NCI-H2107 (cell line): ENCODE results near the gene CRKL.
"Not testable (repeated sequence)": the region's sequence is repeated elsewhere in the genome, so short reads cannot be mapped to it uniquely, and the experiment has no call there.

Experiments used
- DNase-seq: peaks from one replicate; lab custom pipeline; 2025; lab: John Stamatoyannopoulos, UW

CRKL gene

DNA sequence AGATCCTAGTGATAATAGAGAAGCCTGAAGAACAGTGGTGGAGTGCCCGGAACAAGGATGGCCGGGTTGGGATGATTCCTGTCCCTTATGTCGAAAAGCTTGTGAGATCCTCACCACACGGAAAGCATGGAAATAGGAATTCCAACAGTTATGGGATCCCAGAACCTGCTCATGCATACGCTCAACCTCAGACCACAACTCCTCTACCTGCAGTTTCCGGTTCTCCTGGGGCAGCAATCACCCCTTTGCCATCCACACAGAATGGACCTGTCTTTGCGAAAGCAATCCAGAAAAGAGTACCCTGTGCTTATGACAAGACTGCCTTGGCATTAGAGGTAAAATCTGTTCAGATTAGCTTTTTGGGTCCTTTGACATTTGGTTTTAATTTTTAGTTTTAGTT lies 16.7 kb downstream of the CRKL start:
- DNase-seq = no peak

DNA sequence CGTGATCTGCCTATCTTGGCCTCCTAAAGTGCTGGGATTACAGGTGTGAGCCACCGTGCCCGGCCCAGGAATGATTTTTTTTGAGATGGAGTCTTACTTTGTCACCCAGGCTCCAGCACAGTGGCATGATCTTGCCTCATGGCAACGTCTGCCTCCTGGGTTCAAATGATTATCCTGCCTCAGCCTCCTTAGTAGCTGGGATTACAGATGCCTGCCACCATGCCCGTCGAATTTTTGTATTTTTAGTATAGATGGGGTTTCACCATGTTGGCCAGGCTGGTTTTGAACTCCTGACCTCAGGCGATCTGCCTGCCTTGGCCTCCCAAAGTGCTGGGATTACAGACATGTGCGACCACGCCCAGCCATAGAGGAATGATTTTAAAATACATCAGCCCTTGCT lies 17.8 kb downstream of the CRKL start:
- not testable (repeated sequence) for DNase-seq

DNA sequence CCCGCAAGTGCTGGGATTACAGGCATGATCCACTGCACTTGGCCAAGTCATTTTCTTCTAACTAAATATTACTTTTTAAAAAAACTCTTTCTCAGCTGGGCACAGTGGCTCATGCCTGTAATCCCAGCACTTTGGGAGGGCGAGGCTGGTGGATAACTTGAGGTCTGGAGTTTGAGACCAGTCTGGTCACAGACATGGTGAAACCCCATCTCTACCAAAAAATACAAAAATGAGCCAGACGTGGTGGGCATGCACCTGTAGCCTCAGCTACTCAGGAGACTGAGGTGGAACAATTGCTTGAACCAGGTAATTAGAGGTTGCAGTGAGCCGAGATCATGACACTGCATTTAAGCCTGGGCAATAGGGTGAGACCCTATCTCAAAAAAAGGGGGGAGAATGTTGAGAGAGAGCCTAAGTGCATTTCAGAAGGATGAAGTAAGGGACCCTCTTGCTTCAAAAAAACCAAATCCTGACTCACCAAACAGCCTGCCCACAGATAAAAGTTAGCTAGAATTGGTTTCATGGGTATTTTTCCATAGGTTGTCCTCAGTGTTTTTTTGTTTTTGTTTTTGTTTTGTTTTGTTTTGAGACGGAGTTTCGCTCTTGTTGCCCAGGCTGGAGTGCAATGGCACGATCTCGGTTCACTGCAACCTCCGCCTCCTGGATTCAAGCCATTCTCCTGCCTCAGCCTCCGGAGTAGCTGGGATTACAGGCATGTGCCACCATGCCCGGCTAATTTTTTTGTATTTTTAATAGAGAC lies 18.8 kb downstream of the CRKL start:
- not testable (repeated sequence) for DNase-seq

DNA sequence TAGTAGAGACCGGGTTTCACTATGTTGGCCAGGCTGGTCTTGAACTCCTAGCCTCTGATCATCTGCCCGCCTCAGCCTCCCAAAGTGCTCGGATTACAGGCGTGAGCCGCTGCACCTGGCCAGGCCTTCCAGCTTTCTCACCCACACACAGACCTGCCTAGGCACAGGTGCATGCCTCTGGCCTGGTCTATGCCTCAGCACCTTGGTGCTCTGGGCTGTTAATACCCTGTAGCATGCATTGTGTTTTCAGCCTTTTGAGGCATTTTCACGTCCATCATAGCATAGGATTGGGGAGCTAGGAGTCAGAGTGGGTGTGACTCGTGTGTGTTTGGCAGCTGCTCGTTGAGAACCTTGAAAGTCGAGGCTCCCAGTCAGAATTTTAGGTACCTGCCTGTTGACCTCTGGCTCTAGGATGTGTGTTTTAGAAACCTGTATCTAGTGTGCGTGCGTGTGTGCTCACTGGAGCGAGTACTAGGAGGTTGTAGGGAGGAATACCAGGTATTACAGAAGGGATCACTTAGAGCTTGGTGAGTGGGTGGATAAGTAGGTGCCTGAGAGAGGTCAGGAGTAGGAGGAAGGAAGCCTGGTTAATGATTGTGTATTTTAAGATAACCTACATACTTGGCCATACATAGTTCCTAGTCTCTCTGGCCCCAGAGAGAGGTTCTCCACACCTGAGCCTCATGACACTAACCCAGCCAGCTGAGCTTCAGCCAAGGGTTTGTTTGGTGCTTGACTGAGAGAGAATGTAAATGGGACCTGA lies 20.0 kb downstream of the CRKL start:
- DNase-seq = no peak

DNA sequence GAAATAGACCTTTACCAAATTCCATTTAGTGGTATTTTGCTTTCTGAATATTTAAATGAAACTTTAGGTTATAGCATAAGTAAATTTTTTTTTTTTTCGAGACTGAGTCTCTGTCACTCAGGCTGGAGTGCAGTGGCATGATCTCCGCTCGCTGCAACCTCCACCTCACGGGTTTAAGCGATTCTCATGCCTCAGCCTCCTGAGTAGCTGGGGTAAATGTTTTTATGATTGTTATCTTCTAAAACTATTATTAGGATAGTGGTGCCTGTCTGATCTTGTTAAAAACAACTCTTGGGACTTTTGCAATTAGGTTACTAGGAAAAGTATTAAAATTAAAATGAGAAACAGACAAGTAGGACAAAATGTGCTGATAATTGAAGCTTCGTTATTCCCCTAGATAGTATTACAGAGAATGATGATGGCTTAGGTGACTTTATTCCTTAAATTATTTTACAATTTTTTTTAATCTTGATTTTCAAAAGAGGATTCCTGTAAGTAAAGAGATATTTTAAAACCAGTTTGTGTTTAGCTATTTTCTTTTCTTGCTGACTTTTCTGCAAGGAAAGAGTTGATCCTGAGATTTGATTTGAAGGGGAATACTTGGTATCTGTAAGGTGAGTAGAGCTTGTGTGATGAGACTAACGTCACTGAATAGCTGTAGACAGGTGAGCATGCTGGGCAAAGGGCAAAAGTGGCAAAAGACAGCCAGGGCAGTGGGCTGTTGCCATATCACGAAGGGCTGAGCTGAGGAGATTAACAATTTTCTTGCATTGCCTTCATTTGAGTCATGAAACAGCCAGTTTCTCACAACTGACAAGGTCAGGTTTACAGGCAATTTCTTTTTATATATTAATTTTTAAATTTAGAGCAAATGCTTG lies 20.8 kb downstream of the CRKL start:
- DNase-seq = no peak

DNA sequence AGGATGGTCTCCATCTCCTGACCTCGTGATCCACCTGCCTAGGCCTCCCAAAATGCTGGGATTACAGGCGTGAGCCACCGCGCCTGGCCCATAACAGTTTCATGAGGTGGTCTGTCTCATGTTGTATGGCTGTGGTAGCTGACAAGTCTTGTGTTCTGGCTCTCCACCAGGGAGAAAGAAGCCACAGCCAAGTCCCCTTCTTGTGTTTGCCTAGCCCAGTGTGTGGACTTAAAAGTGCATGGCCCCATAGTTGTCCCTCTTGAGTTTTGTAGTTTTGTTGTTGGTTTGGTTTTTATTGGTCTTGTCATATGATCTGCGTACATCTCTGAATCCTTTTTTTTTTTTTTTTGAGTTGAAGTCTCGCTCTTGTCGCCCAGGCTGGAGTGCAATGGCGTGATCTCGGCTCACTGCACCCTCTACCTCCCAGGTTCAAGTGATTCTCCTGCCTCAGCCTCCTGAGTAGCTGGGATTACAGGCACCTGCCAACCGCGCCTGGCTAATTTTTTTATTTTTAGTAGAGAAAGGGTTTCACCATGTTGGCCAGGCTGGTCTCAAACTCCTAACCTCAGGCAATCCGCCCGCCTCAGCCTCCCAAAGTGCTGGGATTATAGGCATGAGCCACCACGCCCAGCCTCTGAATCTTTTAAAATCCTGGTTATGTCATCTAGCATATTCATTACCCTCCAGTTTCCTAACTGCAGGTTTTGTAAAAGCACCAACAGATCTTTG lies 22.4 kb downstream of the CRKL start:
- not testable (repeated sequence) for DNase-seq

DNA sequence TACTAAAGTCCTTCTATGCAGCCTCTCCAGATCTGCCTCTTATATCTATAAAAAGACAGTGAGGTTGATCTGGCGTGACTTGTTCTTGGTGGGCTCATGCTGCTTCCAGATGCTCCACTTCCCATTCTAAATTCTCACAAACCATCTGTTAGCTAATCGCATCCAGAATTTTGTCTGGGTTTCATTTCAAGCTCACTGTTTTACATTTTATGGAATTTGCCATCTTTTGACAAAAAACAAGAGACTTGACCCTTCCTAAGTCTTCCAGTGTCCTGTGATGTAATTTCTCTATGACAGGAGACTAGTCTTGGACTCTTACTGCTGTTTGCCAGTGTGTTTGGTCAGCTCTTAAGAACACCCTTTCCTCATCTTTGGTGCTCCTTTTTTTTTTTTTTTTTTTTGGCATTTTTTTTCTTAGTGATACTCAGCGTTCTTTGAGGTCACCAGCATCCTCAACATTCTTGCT lies 23.0 kb downstream of the CRKL start:
- DNase-seq = no peak

DNA sequence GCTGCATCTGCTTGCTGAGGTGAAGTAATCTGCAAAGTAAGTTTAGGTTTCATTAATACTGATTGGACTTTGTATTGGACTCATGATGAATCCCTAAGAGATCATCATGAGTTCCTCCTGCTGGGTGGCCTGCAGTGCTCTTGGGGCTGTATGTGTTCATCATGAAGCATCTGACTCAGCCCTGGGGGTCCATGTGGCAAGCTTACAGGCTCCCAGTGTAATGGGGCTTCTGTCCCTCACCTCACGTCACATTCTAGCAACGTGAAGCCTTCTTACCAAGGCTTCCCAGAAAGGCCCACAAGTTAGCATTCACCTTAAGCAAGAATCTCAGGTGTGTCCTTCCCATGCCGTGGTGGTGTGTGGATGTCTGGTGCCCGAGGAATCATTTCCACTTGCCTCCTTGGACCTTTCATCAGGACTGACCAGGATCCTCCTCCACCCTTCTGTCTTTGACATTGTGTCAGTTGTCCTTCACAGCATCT lies 23.7 kb downstream of the CRKL start:
- no peak for DNase-seq

DNA sequence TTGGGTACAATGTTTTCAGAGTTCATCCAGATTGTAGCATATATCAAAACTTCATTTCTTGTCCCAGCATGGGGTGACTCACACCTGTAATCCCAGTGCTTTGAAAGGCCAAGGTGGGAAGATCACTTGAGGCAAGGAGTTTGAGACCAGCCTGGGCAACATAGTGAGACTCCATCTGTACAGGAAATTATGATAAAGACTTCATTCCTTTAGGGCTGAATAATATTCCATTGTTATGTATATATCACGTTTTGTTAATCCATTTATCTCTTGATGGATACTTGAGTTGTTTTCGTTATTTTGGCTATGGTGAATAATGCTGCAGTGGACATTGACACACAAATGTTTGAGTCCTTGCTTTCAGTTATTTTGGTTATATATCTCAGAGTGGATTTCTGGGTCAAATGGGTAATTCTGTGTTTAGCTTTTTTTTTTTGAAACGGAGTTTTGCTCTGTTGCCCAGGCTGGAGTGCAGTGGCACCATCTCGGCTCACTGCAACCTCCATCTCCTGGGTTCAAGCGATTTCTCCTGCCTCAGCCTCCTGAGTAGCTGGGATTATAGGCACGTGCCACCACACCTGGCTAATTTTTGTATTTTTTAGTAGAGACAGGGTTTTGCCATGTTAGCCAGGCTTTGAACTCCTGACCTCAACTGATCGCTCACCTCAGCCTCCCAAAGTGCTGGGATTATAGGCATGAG lies 25.1 kb downstream of the CRKL start:
- not testable (repeated sequence) for DNase-seq

DNA sequence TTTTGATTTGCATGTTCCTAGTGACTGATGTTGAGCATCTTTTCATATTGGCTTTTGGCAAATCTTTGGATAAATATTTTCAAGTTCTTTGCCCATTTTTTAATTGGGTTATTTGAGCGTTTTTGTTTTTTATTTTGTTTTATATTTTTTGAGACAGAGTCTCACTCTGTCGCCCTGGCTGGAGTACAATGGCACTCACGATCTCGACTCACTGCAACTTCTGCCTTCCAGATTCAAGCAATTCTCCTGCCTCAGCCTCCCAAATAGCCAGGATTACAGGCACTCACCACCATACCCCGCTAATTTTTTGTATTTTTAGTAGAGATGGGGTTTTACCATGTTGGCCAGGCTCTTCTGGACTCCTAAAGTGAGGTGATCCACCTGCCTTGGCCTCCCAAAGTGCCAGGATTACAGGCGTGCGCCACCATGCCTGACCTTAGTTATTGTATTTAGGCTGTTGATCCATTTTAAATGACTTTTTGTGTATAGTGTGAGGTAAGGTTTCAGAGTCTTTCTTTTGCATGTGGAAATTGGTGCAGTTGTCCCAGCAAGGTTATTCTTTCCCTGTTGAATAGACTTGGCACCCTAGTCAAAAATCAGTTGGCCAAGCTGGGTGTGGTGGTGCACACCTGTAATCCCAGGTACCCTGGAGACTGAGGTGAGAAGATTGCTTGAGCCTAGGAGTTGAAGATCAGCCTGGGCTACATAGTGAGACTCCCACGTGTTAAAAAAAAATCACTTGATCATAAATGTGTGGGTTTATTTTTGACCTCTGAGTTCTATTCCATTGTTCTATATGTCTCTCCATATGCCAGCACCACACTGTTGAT lies 26.1 kb downstream of the CRKL start:
- no peak for DNase-seq

DNA sequence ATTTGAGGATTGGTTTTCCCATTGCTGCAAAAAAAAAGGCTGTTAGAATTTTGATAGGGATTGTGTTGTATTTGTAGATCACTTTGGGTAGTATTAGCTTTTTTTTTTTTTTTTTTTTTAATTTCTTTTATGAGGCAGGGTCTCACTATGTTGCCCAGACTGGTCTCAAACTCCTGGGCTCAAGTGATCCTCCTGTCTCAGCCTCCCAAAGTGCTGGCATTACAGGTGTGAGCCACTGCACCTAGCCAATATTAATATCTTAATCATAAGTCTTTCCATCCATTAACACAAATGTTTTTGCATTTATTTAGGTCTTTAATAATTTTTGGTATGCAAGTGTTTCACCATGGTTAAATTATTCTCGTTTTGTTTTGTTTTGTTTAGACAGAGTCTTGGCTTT lies 26.8 kb downstream of the CRKL start:
- DNase-seq = no peak

DNA sequence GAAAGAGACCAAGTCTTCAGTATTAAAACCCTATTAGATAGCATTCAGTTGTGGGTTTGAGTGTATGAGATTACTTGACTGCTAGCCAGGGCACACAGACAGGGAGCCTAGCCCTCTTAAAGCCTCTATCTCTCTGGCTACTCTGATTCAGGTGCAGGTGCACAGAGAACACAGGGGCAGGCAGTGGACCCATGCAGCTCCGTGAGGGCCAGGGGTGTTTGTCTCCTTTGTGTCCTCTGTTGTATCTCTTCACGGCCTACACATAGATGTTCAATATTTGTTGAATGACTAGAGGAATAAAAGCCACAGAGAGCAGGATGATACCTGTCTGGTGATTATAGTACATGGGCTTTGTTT lies 28.3 kb downstream of the CRKL start:
- no peak for DNase-seq

DNA sequence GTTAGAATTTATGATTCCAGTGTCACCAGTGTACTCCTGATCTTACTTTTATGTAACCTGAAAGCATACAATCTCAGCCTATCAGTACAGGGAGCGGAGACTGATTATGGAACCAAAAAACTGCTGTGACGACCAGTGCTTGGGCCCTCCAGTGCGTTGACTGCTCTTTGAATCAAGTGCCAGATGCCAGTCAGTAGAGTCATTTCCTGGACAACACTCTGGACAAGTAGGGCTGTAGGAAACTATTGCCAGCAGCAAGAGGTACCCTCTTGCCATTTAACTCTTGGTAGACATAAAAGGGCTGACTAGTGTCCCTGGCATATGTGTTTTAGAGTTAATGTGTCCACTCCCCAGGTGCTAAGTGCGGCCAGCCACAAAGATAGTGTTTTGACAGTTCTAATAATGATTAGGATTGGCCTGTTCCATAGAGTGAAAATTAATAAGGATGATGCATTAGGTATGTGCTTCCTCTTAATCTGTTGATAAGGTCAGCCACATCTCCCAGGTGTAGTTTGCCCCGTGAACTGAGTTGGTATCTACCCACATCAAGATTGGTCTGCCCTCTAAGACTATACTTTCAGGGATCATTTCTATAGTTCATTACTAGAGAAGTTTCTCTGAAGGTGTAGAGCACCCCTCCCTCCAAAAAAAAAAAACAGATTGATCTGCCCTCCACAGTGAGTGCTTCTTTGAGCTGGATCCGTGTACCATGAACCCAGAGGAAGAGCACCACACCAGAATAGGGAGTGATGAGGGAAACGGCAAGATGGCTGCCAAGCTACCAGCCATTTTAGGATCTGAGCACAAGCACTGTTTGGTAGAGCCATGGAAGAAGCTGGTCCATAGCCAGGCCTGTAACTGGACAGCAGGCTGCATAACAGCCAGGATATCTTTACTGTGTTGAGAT lies 29.1 kb downstream of the CRKL start:
- no peak for DNase-seq

DNA sequence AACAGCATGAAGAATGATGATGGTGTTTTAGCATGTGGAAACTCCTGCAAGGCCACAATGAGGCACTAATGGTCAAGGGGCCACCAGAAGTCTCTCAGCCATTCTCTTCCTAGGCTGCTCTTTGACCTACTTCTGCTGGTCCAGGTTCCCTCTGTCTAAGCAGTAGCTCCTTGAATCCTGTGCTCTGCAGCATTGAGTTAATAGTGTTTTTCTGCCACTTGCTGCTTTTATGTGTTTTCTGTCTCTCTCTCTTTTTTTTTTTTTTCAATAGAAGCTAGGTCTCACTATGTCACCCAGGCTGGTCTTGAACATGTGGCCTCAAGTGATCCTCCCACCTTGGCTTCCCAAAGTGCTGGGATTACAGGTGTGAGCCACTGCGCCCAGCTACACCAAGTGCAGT lies 29.8 kb downstream of the CRKL start:
- no peak for DNase-seq

DNA sequence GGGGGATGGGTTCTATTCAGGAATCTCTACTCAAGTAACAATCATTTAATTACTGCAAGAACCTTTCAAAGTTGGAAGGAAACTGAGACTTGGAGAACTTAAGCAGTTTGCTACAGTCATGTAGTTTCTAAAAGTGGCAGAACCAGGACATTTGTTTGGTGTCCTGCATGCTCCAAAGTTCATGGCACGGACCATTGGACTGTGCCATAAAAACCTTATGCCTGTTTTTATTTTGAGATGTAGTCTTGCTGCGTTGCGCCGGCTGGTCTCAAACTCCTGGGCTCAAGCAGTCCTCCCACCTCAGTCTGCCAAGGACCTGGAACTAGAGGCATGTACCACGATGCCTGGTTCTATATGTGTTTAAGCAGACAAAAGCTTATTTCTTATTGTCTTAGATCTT lies 31.2 kb downstream of the CRKL start:
- no peak for DNase-seq

DNA sequence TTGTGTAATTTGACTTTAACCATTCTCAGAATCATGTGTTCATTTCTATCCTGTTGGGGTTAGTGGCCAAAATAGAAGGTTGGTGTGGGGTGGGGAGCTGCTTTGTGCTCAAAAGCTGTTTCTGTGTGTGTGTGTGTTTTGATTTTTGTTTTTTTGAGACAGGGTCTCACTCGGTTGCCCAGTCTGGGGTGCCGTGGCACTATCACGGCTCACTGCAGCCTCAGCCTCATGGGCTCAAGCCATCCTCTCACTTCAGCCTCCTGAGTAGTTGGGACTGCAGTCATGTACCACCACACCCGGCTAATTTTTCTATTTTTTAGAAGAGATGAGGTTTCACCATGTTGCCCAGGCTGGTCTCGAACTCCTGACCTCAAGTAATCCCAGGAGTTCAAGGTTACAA lies 31.8 kb downstream of the CRKL start:
- no peak for DNase-seq

DNA sequence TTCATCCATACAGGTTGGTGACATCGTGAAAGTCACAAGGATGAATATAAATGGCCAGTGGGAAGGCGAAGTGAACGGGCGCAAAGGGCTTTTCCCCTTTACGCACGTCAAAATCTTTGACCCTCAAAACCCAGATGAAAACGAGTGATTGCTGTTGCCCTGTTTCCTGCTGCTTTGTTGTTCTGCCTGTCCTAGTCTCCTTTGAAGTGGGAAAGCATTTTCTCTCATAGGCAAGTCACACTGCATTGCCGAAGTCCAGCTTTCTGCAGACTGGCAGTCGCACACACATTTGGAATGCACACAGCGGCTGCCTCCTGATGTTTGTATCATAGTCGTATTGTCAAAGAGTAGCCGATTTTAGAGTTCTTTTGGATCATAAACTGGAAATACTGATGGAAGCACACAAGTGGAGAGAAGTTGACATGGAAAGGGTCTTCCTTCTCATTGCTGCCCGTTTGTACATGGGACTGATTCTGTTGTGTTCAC lies 32.5 kb downstream of the CRKL start:
- DNase-seq = no peak

DNA sequence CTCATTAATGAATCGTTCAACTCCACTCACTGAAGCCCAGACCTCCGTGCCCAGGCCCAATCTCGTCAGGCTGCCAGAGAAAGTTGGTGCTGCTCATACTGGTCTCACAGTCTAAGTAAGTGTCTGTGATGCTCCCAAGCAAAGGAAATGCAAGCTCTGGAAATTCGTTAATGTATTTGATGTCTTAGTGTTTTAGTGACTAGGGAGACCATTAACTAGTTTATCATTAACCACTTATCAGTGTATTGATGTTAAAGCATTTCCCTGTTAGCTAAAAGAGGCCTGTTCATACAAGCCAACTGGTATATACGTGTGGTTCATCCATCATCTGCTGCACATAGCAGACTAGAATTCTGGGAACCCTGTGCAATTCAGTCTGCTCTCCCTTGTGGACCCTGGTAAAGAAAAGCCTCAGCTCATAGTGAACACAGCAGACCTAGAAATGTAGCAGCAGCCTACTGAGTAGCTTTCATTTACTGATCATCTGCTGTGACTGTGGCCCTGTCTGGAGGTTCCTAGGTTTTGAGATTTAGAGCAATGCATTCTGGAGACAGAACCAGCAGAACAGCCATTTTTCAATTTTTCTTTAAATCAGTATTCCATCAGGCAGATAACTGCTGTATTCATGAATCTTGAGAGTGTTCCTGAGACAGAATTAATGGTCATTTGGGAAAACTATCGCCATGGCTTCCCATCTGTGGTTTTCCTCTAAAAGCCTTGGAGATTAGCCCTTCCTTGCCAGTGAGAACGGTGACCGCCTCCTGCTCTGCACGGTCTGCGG lies 34.1 kb downstream of the CRKL start:
- no peak for DNase-seq
